ENCODE measurements around the gene STK32A.

DNA sequence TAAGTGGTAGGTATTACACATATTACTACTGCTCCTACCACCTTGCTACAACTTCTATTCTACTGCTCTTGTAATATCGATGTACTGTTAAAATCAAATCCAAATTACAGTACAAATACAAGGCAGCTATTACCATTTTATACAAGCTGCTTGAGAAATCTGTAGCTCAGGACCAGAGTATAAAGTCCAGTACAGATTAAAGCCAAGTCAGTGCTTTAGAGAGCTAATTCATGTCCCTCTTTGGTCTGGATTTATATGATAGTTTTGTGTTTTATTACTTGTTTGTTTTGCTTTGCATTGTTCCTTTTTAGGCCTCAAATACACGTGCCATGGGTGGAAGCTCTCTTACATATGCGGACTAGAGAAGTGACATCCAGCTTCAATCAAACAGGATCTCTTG, 199.2 kb downstream of the STK32A start:
- TF ChIP-seq, protein P1, sequence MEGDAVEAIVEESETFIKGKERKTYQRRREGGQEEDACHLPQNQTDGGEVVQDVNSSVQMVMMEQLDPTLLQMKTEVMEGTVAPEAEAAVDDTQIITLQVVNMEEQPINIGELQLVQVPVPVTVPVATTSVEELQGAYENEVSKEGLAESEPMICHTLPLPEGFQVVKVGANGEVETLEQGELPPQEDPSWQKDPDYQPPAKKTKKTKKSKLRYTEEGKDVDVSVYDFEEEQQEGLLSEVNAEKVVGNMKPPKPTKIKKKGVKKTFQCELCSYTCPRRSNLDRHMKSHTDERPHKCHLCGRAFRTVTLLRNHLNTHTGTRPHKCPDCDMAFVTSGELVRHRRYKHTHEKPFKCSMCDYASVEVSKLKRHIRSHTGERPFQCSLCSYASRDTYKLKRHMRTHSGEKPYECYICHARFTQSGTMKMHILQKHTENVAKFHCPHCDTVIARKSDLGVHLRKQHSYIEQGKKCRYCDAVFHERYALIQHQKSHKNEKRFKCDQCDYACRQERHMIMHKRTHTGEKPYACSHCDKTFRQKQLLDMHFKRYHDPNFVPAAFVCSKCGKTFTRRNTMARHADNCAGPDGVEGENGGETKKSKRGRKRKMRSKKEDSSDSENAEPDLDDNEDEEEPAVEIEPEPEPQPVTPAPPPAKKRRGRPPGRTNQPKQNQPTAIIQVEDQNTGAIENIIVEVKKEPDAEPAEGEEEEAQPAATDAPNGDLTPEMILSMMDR (IDR thresholded peaks at IDR 0.05; ENCODE audit: insufficient read depth, low read length), result no peak
- TF ChIP-seq POLR2AphosphoS5 (IDR thresholded peaks at IDR 0.05; ENCODE audit: low read depth) (no peak), REST (IDR thresholded peaks at IDR 0.05; ENCODE audit: insufficient replicate concordance, low read depth) (no peak), GABPA (IDR thresholded peaks at IDR 0.05; ENCODE audit: low read depth) (no peak)
